ENCODE data around the gene LAMA4. TPM values are rescaled to one million over a fixed set of nuclear protein-coding genes. Genes with fewer than 3 reads are reported as not detected.

Gene LAMA4
- polyA plus RNA-seq, 2 of the 4 experiments (the other 2 are of a cell fraction) = 1.0 to 3.1 TPM

- 85% methylated on average over 2 of the region's 2 CpGs for WGBS (ENCODE audit: missing lambda C conversion rate)
- H3K4me3 ChIP-seq = no peak overlapping the region
- no peak for ATAC-seq
- TF ChIP-seq EHF (CRISPR knock-in tag; IDR thresholded peaks at IDR 0.05) (no peak), HEYL (CRISPR knock-in tag; IDR thresholded peaks at IDR 0.05) (no peak), EP300 (IDR thresholded peaks at IDR 0.05) (no peak), ELK1 (IDR thresholded peaks at IDR 0.05; ENCODE audit: low read depth, low read length) (no peak), SREBF2 (IDR thresholded peaks at IDR 0.05) (no peak), MYC (IDR thresholded peaks at IDR 0.05; ENCODE audit: borderline replicate concordance, low read length) (no peak), MAX (IDR thresholded peaks at IDR 0.05) (no peak), TFCP2L1 (CRISPR knock-in tag; IDR thresholded peaks at IDR 0.05) (no peak), BHLHE40 (IDR thresholded peaks at IDR 0.05; ENCODE audit: low read depth, low read length) (no peak), ESRRA (IDR thresholded peaks at IDR 0.05; ENCODE audit: borderline replicate concordance, low read length) (no peak)
- no peak for FAIRE-seq
- H3K9me3 ChIP-seq = no peaks in the 10 kb centered on the region
- DNase-seq (ENCODE audit: low read depth in 1 of 2, low spot score in 1 of 2) = no peak
- POLR2A ChIA-PET = no interaction called here
- H3K4me1 ChIP-seq = no peaks in the 10 kb centered on the region
- CTCF ChIA-PET = no interaction called here
- no peak overlapping the region for H3K4me2 ChIP-seq
- H3K27ac ChIP-seq = no peak overlapping the region
Observed at GRCh38 chr6:112268019-112268418, 13.7 kb upstream of the LAMA4 start.

GRCh38 chr6:112266331-112266730 lies 12.0 kb upstream of the LAMA4 start:
- H3K4me1 ChIP-seq = no peaks in the 10 kb centered on the region
- WGBS (ENCODE audit: missing lambda C conversion rate) = 79% methylated on average over 7 of the region's 7 CpGs
- ATAC-seq = no peak
- no peak overlapping the region for H3K4me3 ChIP-seq
- POLR2A ChIA-PET = no interaction called here
- H3K27ac ChIP-seq = no peak overlapping the region
- no peaks in the 10 kb centered on the region for H3K9me3 ChIP-seq
- CTCF ChIA-PET = no interaction called here
- no peak for DNase-seq (ENCODE audit: low read depth in 1 of 2, low spot score in 1 of 2)
- TF ChIP-seq EHF (CRISPR knock-in tag; IDR thresholded peaks at IDR 0.05) (no peak), CBX2 (IDR thresholded peaks at IDR 0.05; ENCODE audit: borderline replicate concordance, low read depth) (no peak), TP53 (CRISPR knock-in tag; IDR thresholded peaks at IDR 0.05) (no peak), RNF2 (IDR thresholded peaks at IDR 0.05; ENCODE audit: borderline replicate concordance, low read depth) (no peak), REST (IDR thresholded peaks at IDR 0.05) (no peak), HOXB13 (CRISPR knock-in tag; IDR thresholded peaks at IDR 0.05; ENCODE audit: low read depth) (no peak), USF2 (IDR thresholded peaks at IDR 0.05) (no peak), JUNB (IDR thresholded peaks at IDR 0.05) (no peak), MAFK (IDR thresholded peaks at IDR 0.05; ENCODE audit: partially characterized antibody) (no peak), PBX3 (IDR thresholded peaks at IDR 0.05) (no peak)
- H3K4me2 ChIP-seq = no peak overlapping the region
- no peak for FAIRE-seq

Data from A549 (cell line).